H4 (cell line): ENCODE measurements around the gene GDF7. TPM values are rescaled to one million over a fixed set of nuclear protein-coding genes. Genes with fewer than 3 reads are reported as not detected.

Experiments
- total RNA-seq: library from RNA; depleted of rRNA; stranded (reverse); fragments of >200 nt; shearing (Covaris generic); gene quantifications from 2 replicates; pipeline ENCODE4 v1.2.3, GENCODE V29; 2014; rRNA removed

GDF7 gene
- total RNA-seq, 1 experiment from 2014 or later: 0.04 TPM

Other genes starting within 250 kb of the GDF7 start
- gene RHOB, start 220.1 kb upstream of the GDF7 start, total RNA-seq: 11.7 and 12.6 TPM in 2 replicates
- 5.7 and 6.7 TPM in 2 replicates for gene HS1BP3, start 16.0 kb upstream of the GDF7 start, total RNA-seq
- gene LDAH, start 156.0 kb downstream of the GDF7 start, total RNA-seq: 17.9 and 21.5 TPM in 2 replicates